Stomach (tissue), 9 donors: Measurements from ENCODE around the gene ARID5B. TPM values are rescaled to one million over a fixed set of nuclear protein-coding genes. Genes with fewer than 3 reads are reported as not detected.

ENCODE experiments used
- DNase-seq, 2 donors: peaks; one replicate each; pipeline versions ENCODE4 v3.0.0 to v3.0.0-alpha.2; 2013 to 2019
- H3K27ac ChIP-seq, 5 donors: fragments of 200-600 bp in 4 of 5; sonication (generic) in 4 of 5; one replicate each; pipeline ENCODE4 v1.5.1; 2013 to 2019; ENCODE audit warnings: mild to moderate bottlenecking in 1 of 5, moderate library complexity in 1 of 5
- H3K27me3 ChIP-seq, 3 donors: fragments of 200-600 bp; sonication (generic); one replicate each; pipeline ENCODE4 v1.5.1; 2017 to 2019; ENCODE audit warnings: mixed run types in 1 of 3
- H3K36me3 ChIP-seq, 4 donors: fragments of 200-600 bp; sonication (generic); 1 replicate in 3 of 4; 2 replicates in 1 of 4; pipeline ENCODE4 v1.5.1; 2016 to 2019
- H3K4me1 ChIP-seq, 4 donors: fragments of 200-600 bp; sonication (generic); one replicate each; pipeline ENCODE4 v1.5.1; 2016 to 2019
- H3K4me3 ChIP-seq, 4 donors: fragments of 200-600 bp; sonication (generic) in 3 of 4; one replicate each; pipeline ENCODE4 v1.5.1; 2016 to 2019; ENCODE audit warnings: mild to moderate bottlenecking in 1 of 4
- H3K9me3 ChIP-seq, 4 donors: fragments of 200-600 bp; sonication (generic); one replicate each; pipeline ENCODE4 v1.5.1; 2016 to 2019
- CTCF ChIP-seq, 7 experiments: fragments of 450-650 bp in 4 of 7; fragments of 200-600 bp in 3 of 7; sonication (generic) in 3 of 7; IDR thresholded peaks; one replicate each; pipeline ENCODE4 v1.5.1; 2016 to 2019; ENCODE audit warnings: antibody characterized with exemption in 7 of 7, control low read depth in 2 of 7, mild to moderate bottlenecking in 1 of 7
- EP300 ChIP-seq: sonication (generic); formaldehyde crosslinking; IDR thresholded peaks from one replicate; pipeline ENCODE4 v1.6.1; 2017; ENCODE audit warnings: antibody characterized with exemption
- POLR2A ChIP-seq, 4 donors: fragments of 450-650 bp; IDR thresholded peaks; one replicate each; pipeline ENCODE4 v1.6.1; 2016; ENCODE audit warnings: antibody characterized with exemption in 4 of 4, control low read depth in 2 of 4, mild to moderate bottlenecking in 1 of 4, moderate library complexity in 1 of 4
- POLR2AphosphoS5 ChIP-seq, 3 donors: sonication (generic); formaldehyde crosslinking; IDR thresholded peaks; one replicate each; pipeline ENCODE4 v1.6.1; 2016; ENCODE audit warnings: antibody characterized with exemption in 3 of 3
- WGBS, 5 donors: extraction: QIAGEN DNeasy Blood & Tissue Kit in 3 of 5; methylation state at CpG; one replicate each; pipeline versions ENCODE4 v1.1.5 to v1.1.7; 2013 to 2018; 5-methylcytosine and 5-hydroxymethylcytosine counted together
- intact Hi-C: fragments of 100-400 bp; cut with DNase I; formaldehyde crosslinking; loops from one replicate; pipeline ENCODE4 v1.15.1; 2023; ENCODE audit warnings: low total_unique reads
- polyA plus RNA-seq, 3 donors: library from polyadenylated mRNA; stranded (reverse); fragments of 200-250 nt; gene quantifications; one replicate each; pipeline ENCODE4 v1.2.3, GENCODE V29; 2013
- total RNA-seq, 5 donors: library from RNA; depleted of rRNA; stranded (reverse); fragments of >200 nt; gene quantifications; one replicate each; pipeline versions ENCODE4 v1.1.0 to v1.2.3, GENCODE V29; 2014 to 2016
- donor health status: healthy with polysubstance abuse.
- donor health status: Bipolar disorder and iron deficiency.
- donor health status: healthy.

The ARID5B gene
- total and polyA plus RNA-seq, 8 donors, result 5.4 to 64.2 (median 11.9) TPM

GRCh38 chr10:61964949-61965702, 63.6 kb downstream of the ARID5B start:
- H3K27ac ChIP-seq, result no peak overlapping the region
- intact Hi-C loops, result no loop called here
- peak in 1 of 2 donors; percentile 66 for DNase-seq

GRCh38 chr10:61965703-61966395, 64.3 kb downstream of the ARID5B start:
- DNase-seq, result no peak
- no peak for TF ChIP-seq POLR2A (IDR thresholded peaks at IDR 0.05)
- TF ChIP-seq POLR2AphosphoS5 (IDR thresholded peaks at IDR 0.05), result no peak
- no peak for TF ChIP-seq CTCF (IDR thresholded peaks at IDR 0.05)
- TF ChIP-seq EP300, result no peak
- Histone ChIP-seq H3K9me3 (no peaks in the 10 kb centered on the region), H3K27me3 (no peaks in the 10 kb centered on the region), H3K4me1 (peaks cover 16 to 55% (median 33%) of the 10 kb centered on the region in 4 donors), H3K36me3 (no peaks in the 10 kb centered on the region), H3K4me3 (no peak overlapping the region), H3K27ac (no peak overlapping the region)
- intact Hi-C loops, result no loop called here
- WGBS, 5 donors, result 49 to 68% (median 60%) methylated on average over 3 of the region's 3 CpGs

More at GRCh38 chr10:61964949-61965702, 63.6 kb downstream of the ARID5B start:
- Histone ChIP-seq H3K9me3 (no peaks in the 10 kb centered on the region), H3K36me3 (no peaks in the 10 kb centered on the region), H3K4me1 (peaks cover 12 to 48% (median 29%) of the 10 kb centered on the region in 4 donors), H3K27me3 (no peaks in the 10 kb centered on the region), H3K4me3 (no peak overlapping the region)
- 57 to 74% (median 58%) methylated on average over 7 of the region's 7 CpGs for WGBS, 5 donors
- no peak for TF ChIP-seq EP300
- TF ChIP-seq CTCF (IDR thresholded peaks at IDR 0.05), result no peak
- TF ChIP-seq POLR2AphosphoS5 (IDR thresholded peaks at IDR 0.05), result no peak
- TF ChIP-seq POLR2A (IDR thresholded peaks at IDR 0.05), result no peak

GRCh38 chr10:61967298-61967697, 65.8 kb downstream of the ARID5B start:
- Histone ChIP-seq H3K36me3 (no peaks in the 10 kb centered on the region), H3K27me3 (no peaks in the 10 kb centered on the region), H3K4me1 (peaks cover 12 to 56% (median 37%) of the 10 kb centered on the region in 4 donors), H3K4me3 (no peak overlapping the region), H3K9me3 (no peaks in the 10 kb centered on the region), H3K27ac (no peak overlapping the region)
- intact Hi-C loops, result no loop called here
- 35 to 63% (median 51%) methylated on average over 4 of the region's 4 CpGs for WGBS, 5 donors
- TF ChIP-seq CTCF (IDR thresholded peaks at IDR 0.05) (no peak), EP300 (no peak), POLR2AphosphoS5 (IDR thresholded peaks at IDR 0.05) (no peak), POLR2A (IDR thresholded peaks at IDR 0.05) (no peak)
- DNase-seq, result no peak

GRCh38 chr10:61970182-61971002, 68.9 kb downstream of the ARID5B start:
- peak in 1 of 2 donors; percentile 75 for DNase-seq
- TF ChIP-seq CTCF (IDR thresholded peaks at IDR 0.05) (no peak), EP300 (no peak), POLR2AphosphoS5 (IDR thresholded peaks at IDR 0.05) (no peak), POLR2A (IDR thresholded peaks at IDR 0.05) (no peak)
- Histone ChIP-seq H3K4me1 (peaks cover 20 to 58% (median 39%) of the 10 kb centered on the region in 4 donors), H3K36me3 (no peaks in the 10 kb centered on the region), H3K4me3 (no peak overlapping the region), H3K9me3 (no peaks in the 10 kb centered on the region), H3K27me3 (no peaks in the 10 kb centered on the region), H3K27ac (peak overlapping the region in 4 of 5 donors; percentile 14 to 71 (median 52))
- 44 to 62% (median 52%) methylated on average over 6 of the region's 6 CpGs for WGBS, 5 donors
- intact Hi-C loops, result no loop called here
